Ectodermal cell (in vitro differentiated cells): ENCODE data around the gene ART1.

Source experiments
- H3K27ac ChIP-seq: 2 replicates; pipeline ENCODE4 v1.7.0; 2013; ENCODE audit warnings: mild to moderate bottlenecking, low read depth, low read length; ENCODE audit not compliant: insufficient read depth, poor library complexity, severe bottlenecking
- H3K27me3 ChIP-seq: 2 replicates; pipeline ENCODE4 v1.7.0; 2013; ENCODE audit warnings: mild to moderate bottlenecking, low read length; ENCODE audit not compliant: insufficient read depth, control insufficient read depth, poor library complexity, severe bottlenecking
- H3K36me3 ChIP-seq: one replicate; pipeline ENCODE4 v1.7.0; 2013; ENCODE audit warnings: low read length; ENCODE audit not compliant: control insufficient read depth, insufficient read depth
- H3K4me1 ChIP-seq: one replicate; pipeline ENCODE4 v1.7.0; 2013; ENCODE audit warnings: low read length; ENCODE audit not compliant: control insufficient read depth, insufficient read depth
- H3K4me3 ChIP-seq: 2 replicates; pipeline ENCODE4 v1.7.0; 2013; ENCODE audit warnings: low read depth, low read length, control low read depth; ENCODE audit not compliant: insufficient read depth
- H3K9me3 ChIP-seq: 2 replicates; pipeline ENCODE4 v1.7.0; 2013; ENCODE audit warnings: mild to moderate bottlenecking, low read length, moderate library complexity; ENCODE audit not compliant: control insufficient read depth
- WGBS, 2 experiments: methylation state at CpG; one replicate each; pipeline ENCODE4 v1.1.7; 2013; ENCODE audit warnings: missing lambda C conversion rate in 2 of 2; 5-methylcytosine and 5-hydroxymethylcytosine counted together

The ART1 gene

DNA sequence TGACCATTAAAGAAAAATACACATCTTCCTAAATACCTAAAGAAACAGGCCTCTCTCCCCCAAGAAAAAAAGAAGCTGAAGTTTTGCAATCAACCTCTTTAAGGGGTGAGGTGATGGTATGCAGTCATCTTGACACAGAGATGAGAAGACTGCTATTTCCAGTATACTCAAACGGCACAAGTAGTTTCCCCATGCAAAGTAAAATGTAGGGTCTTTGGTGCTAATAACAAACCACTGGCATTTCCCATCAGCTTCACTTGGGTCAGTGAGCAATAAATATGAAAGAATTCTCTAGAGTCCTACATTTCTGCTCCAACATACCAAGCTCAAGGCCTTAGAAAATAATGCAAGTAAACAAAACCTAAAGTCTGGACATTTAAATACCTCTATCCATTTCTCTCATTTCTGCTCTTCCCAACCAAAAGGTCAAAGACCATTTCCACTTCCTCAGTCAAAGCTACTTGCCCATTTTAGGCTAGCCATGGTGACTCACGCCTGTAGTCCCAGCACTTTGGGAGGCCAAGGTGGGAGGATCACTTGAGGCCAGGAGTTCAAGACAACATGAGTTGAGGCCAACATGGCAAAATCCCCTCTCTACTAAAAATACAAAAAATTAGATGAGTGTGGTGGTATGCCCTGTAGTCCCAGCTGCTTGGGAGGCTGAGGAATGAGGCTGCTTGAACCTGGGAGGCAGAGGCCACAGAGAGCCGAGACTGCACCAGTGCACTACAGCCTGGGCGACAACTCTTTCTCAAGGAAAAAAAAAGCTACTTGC is 65.7 kb downstream of the ART1 start:
- Histone ChIP-seq H3K27ac (no peak overlapping the region), H3K27me3 (no peaks in the 10 kb centered on the region), H3K36me3 (peaks cover 36% of the 10 kb centered on the region), H3K4me1 (no peaks in the 10 kb centered on the region), H3K4me3 (no peak overlapping the region), H3K9me3 (no peaks in the 10 kb centered on the region)
- WGBS, 2 experiments, result 88 to 93% methylated on average over 4 of the region's 4 CpGs

DNA sequence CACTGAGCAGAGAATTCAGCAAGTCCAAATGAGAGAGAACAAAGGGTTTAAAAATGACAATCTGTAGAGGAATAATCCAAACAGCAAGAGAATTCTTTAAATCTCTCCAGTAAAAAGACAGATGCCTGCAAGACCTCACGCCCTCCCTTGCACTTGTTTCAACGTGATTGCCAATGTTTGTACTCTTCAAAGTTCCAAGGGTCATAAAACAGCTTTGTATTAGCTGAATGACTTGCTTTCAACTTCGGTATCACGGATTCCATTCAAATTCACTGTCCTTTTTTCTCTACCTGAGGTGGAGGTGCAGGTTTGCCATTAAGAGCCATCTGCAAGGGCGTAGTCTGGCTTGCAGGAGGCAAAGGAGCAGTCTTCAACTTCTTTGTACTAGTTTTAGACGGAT is 67.3 kb downstream of the ART1 start:
- 77 to 80% methylated on average over 6 of the region's 6 CpGs for WGBS, 2 experiments
- H3K36me3 ChIP-seq, result peaks cover 30% of the 10 kb centered on the region

More for the DNA sequence above, 67.3 kb downstream of the ART1 start:
- H3K27ac ChIP-seq, result no peak overlapping the region
- no peak overlapping the region for H3K4me3 ChIP-seq
- no peaks in the 10 kb centered on the region for H3K27me3 ChIP-seq
- no peaks in the 10 kb centered on the region for H3K9me3 ChIP-seq
- H3K4me1 ChIP-seq, result no peaks in the 10 kb centered on the region
